Measurements from ENCODE around the gene GRAP2.

GRCh38 chr22:39991159-39991860 lies 90.4 kb downstream of the GRAP2 start:
- TF ChIP-seq SIN3A (IDR thresholded peaks at IDR 0.05; ENCODE audit: low read depth) (no peak), CTCF (IDR thresholded peaks at IDR 0.05 in 2 of 3, conservative IDR thresholded peaks at IDR 0.05 in 1 of 3; ENCODE audit: borderline replicate concordance in 1 of 3, insufficient read depth in 1 of 3, low read depth in 2 of 3, low read length in 2 of 3) (no peak)
- TF ChIP-seq, protein P1, sequence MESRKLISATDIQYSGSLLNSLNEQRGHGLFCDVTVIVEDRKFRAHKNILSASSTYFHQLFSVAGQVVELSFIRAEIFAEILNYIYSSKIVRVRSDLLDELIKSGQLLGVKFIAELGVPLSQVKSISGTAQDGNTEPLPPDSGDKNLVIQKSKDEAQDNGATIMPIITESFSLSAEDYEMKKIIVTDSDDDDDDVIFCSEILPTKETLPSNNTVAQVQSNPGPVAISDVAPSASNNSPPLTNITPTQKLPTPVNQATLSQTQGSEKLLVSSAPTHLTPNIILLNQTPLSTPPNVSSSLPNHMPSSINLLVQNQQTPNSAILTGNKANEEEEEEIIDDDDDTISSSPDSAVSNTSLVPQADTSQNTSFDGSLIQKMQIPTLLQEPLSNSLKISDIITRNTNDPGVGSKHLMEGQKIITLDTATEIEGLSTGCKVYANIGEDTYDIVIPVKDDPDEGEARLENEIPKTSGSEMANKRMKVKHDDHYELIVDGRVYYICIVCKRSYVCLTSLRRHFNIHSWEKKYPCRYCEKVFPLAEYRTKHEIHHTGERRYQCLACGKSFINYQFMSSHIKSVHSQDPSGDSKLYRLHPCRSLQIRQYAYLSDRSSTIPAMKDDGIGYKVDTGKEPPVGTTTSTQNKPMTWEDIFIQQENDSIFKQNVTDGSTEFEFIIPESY (IDR thresholded peaks at IDR 0.05; ENCODE audit: extremely low read depth, insufficient replicate concordance, low read length): no peak
